A549 treated with dexamethasone at 1 μM for 4 hours (cell line): ENCODE measurements around the gene TNS2. TPM values are rescaled to one million over a fixed set of nuclear protein-coding genes. Genes with fewer than 3 reads are reported as not detected.

Source experiments
- total RNA-seq: library from RNA; stranded (reverse); fragments of 200-300 nt; extraction: Qiagen RNA extraction; gene quantifications from 5 replicates; pipeline ENCODE4 v1.2.3, GENCODE V29; 2022

TNS2 gene
- 29.0 to 75.3 TPM (median 67.4 TPM) in 5 replicates for total RNA-seq

GRCh38 chr12:53049571-53050318 is at the start of gene TNS2:
TSS of gene TNS2 (plus strand) at chr12:53050065. CDS start at chr12:53050186, 121 bp downstream.

GRCh38 chr12:53005986-53006809 is 43.7 kb upstream of the TNS2 start, which contains the start of gene EIF4B:
TSS of gene EIF4B (plus strand) at chr12:53006456. CDS start at chr12:53006484, 28 bp downstream.

GRCh38 chr12:53079226-53080117 is 29.6 kb downstream of the TNS2 start, which contains the start of gene SPRYD3:
TSS of gene SPRYD3 (minus strand) at chr12:53079390. CDS start at chr12:53079333, 57 bp downstream.

GRCh38 chr12:53097564-53098353 is 47.9 kb downstream of the TNS2 start, which contains the start of gene IGFBP6:
TSS of gene IGFBP6 (plus strand) at chr12:53097667. CDS start at chr12:53097718, 51 bp downstream.

GRCh38 chr12:53102883-53103807 is 53.3 kb downstream of the TNS2 start, which contains the start of gene SOAT2:
TSS of gene SOAT2 (plus strand) at chr12:53103486. CDS start at chr12:53103578, 92 bp downstream.

Other genes starting within 250 kb of the TNS2 start
- 2.1 to 3.7 TPM (median 3.0 TPM) in 5 replicates for gene KRT4, start 235.9 kb upstream of the TNS2 start, total RNA-seq
- gene KRT79, start 215.8 kb upstream of the TNS2 start, total RNA-seq, result 0.06 to 0.17 TPM (median 0.06 TPM) in 3 of 5 replicates, not detected in the others
- gene KRT78, start 201.1 kb upstream of the TNS2 start, total RNA-seq, result 0.12 to 0.36 TPM (median 0.19 TPM) in 4 of 5 replicates, not detected in the other
- 4,375 to 5,591 TPM (median 5,356 TPM) in 5 replicates for gene KRT8, start 145.0 kb upstream of the TNS2 start, total RNA-seq
- 3,225 to 3,786 TPM (median 3,735 TPM) in 5 replicates for gene KRT18, start 100.9 kb upstream of the TNS2 start, total RNA-seq
- gene EIF4B, start 43.6 kb upstream of the TNS2 start, total RNA-seq, result 281 to 365 TPM (median 350 TPM) in 5 replicates
- gene SPRYD3, start 29.3 kb downstream of the TNS2 start, total RNA-seq, result 31.9 to 38.0 TPM (median 36.8 TPM) in 5 replicates
- 171 to 218 TPM (median 205 TPM) in 5 replicates for gene IGFBP6, start 47.6 kb downstream of the TNS2 start, total RNA-seq
- 0.17 to 0.27 TPM (median 0.26 TPM) in 5 replicates for gene SOAT2, start 53.4 kb downstream of the TNS2 start, total RNA-seq
- 12.4 to 16.9 TPM (median 14.3 TPM) in 5 replicates for gene ZNF740, start 130.7 kb downstream of the TNS2 start, total RNA-seq
- gene CSAD, start 130.9 kb downstream of the TNS2 start, total RNA-seq, result 4.1 to 8.3 TPM (median 7.0 TPM) in 5 replicates
- 0.14 to 0.36 TPM (median 0.28 TPM) in 5 replicates for gene ITGB7, start 157.2 kb downstream of the TNS2 start, total RNA-seq
- gene RARG, start 182.1 kb downstream of the TNS2 start, total RNA-seq, result 17.9 to 23.5 TPM (median 23.2 TPM) in 5 replicates
- gene ESPL1, start 218.2 kb downstream of the TNS2 start, total RNA-seq, result 14.1 to 24.7 TPM (median 21.8 TPM) in 5 replicates
- gene PFDN5, start 245.5 kb downstream of the TNS2 start, total RNA-seq, result 433 to 521 TPM (median 445 TPM) in 5 replicates
- 70.6 to 86.9 TPM (median 83.2 TPM) in 5 replicates for gene MYG1, start 249.6 kb downstream of the TNS2 start, total RNA-seq